COLO829 (cell line): ENCODE results near the gene XKR7.

Experiments
- DNase-seq: peaks from one replicate; pipeline ENCODE4 v3.0.0; 2012; ENCODE audit warnings: low spot score

The XKR7 gene

DNA sequence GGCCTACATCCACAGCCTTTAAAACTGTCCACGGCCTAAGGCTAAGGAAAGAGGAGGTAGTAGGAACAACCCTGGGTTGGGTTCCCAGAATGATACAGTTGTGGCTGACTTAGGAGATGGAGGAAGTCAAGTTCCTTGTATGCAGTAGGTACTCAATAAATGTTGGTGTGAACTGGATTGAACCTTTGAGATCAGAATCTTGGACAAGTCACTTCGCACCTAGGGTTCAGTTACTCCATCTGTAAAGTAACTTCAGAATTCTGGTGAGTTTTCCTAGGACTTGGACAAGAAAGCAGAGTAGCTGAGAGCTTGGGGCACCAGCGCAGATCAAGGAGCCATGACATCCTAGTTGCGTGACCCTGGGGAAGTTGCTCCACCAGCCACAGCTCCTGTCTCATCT is 9.1 kb downstream of the XKR7 start:
- no peak for DNase-seq

DNA sequence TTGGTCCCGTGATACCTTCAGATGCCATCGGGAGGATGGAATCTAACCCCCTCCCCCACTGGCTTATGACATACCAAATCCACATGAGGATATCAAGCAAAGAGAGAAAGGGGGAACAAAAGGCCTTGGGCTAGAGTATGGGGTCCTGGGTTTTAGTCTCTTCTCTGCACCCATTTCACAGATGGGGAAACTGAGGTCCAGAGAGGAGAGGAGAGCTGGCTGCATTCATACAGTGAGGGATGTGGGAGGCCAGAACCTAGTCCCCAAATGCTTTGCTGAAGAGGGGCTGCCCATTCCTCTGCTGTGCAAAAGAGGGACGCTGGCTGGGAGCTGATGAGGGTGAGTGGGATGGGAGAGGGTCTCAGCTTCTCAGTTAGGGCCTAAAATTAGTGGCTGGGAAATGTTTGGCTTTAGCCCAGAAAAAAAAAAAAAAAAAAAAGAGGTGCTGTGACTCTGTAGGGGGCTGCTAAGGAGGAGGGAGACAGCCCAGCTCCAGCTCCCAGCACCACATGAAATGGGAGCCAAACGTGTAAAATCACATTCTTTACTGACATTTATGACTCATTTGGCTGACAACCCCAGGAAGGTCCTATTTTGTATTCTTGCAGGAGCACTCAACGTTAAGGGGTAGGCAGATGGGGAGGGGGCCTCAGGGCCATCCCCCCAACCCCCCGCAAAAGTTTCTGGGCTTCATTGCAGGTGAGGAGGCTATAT is 11.9 kb downstream of the XKR7 start:
- DNase-seq: no peak

- no peak for DNase-seq
Measured at GRCh38 chr20:31981784-31982183, 13.8 kb downstream of the XKR7 start.

- no peak for DNase-seq
Measured at GRCh38 chr20:31984981-31985471, 17.1 kb downstream of the XKR7 start.

GRCh38 chr20:31987744-31988143 is 19.8 kb downstream of the XKR7 start:
- no peak for DNase-seq

- no peak for DNase-seq
Measured at GRCh38 chr20:31988430-31989015, 20.6 kb downstream of the XKR7 start.

DNA sequence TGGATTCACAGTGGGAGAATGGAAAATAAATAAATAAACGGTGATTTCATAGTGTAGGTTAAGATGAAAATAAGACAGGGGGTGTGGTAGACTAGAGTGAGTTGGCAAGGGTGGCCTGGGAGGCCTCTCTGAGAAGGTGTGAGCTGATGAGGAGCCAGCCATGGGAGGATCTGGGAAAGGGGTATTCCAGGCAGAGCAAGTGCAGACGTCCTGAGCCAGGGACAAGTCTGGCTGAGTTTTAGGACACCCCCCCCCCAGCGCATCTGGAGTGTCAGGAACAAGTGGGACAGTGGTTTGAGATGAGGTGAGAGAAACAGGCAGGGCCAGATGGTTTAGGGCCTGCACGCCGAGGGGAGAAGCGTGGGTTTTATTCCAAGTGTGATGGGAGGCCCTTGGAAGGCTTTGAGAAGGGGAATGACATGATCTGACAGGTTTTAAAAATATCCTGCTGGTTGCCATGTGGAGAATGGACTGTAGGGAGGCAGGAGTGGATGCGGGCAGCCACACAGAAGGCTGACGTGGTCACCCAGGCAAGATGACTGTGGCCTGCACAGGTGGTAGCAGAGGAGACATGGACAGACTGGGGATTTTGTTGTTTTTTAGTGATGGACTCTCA is 21.2 kb downstream of the XKR7 start:
- no peak for DNase-seq

DNA sequence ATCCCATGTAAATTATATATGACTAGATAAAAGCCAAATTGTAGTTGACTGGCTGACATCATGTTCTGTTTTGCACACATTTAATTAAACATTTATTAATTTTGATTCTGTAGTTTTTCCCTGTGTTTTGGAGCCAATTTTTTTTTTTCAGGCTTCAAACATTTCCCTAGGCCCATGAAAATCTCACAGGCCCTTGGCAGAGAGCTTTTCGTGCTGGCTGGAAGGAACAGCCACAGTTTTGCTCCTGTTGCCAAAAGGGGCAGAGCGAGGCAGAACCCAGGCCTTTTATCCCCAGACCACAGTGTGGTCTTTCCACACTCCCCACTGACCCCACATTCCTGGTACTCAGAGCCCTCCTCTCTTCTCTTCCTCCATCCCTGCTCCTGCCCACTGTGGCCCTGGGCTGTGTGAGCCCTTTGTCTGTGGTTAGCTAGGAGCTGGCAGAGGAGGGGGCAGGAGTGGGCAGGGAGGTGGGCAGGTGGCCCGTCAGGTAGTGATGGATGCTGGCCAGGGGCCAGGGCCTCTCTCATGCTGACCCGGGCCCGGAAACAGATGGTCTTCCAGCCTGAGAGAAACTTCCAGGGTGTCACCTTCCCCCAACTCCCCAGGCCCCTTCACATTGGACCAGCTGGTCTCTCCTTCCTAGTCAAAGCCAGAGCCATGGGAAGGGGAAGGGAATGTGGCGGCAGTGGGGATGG is 22.8 kb downstream of the XKR7 start:
- no peak for DNase-seq

GRCh38 chr20:31991339-31991705 is 23.4 kb downstream of the XKR7 start:
- no peak for DNase-seq

- DNase-seq: no peak
Measured at GRCh38 chr20:31992086-31992485, 24.1 kb downstream of the XKR7 start.

- no peak for DNase-seq
Measured at GRCh38 chr20:31996996-31997395, 29.0 kb downstream of the XKR7 start.

- no peak for DNase-seq
Measured at GRCh38 chr20:31998246-31998645, 30.3 kb downstream of the XKR7 start.

DNA sequence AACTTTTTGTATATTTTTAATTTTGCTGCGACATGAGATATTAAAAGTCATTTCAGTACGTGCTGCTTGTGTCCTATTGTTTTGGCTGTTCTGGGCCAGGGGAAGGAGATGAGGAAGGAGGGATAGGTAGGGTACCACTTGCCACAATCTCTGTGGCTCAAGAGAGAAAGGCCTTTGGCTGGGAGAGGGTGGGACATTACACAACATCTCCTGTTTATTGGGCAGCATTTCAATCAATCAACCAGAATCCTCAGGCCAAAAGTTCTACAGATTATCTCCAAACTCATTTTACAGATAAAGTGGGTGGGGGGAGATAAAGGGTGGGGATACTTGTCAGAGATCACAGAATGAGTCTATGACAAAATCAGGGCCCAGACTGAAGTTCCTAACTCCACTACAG is 35.4 kb downstream of the XKR7 start:
- DNase-seq: no peak

- no peak for DNase-seq
Measured at GRCh38 chr20:32004963-32005362, 37.0 kb downstream of the XKR7 start.

DNA sequence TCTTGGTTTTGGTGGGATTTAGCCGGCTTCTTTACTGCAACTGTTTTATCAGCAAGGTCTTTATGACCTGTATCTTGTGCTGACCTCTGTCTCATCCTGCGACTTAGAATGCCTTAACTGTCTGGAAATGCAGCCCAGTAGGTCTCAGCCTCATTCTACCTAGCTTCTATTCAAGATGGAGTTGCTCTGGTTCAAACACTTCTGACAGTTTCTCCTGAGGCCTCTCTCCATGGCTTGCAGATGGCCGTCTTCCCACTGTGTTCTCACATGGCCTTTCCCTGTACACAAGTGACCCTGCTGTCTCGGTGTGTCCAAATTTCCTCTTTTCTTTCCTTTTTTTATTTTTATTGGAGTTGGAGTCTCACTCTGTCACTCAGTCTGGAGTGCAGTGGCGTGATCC is 38.1 kb downstream of the XKR7 start:
- no peak for DNase-seq

- DNase-seq: no peak
Measured at GRCh38 chr20:32006841-32007786, 39.2 kb downstream of the XKR7 start.

DNA sequence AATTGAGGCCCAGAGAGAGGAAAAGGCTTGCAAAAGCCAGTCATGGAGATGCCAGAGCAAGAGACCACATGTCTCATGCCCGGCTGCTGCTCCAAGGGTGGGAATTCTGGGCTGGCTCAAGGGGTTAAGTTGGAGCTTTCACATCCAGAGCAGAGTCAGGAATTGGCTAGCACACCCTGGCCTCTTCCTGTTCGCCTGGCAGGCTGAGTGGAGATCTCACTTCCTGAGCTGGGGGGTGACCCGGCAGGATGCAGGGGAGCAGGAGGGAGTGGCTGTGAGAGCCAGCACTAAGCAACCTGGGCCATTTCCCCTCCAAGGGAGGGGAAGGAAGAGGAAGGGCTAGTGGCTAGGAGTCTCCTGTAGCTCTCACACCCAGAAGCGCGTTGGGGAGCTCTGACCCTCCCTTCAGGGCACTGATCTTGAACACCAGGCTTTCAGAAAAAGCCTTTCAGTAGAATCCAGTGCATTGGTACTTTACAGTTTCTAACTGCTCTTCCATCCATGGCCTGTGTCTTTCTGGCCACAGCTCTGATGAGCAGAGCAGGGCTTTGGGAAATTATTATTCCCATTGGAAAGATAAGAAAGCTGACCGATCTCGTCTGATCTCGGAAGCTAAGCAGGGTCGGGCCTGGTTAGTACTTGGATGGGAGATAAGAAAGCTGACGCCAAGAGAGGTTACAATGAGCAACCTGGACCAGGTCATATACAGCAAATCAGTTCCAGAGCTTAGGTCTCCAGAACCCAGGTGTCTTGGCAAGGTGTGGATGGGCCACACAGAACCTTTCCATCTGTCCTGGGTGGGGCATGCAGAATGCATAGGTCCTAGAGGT is 40.1 kb downstream of the XKR7 start:
- no peak for DNase-seq

- no peak for DNase-seq
Measured at GRCh38 chr20:32009564-32009963, 41.6 kb downstream of the XKR7 start.

DNA sequence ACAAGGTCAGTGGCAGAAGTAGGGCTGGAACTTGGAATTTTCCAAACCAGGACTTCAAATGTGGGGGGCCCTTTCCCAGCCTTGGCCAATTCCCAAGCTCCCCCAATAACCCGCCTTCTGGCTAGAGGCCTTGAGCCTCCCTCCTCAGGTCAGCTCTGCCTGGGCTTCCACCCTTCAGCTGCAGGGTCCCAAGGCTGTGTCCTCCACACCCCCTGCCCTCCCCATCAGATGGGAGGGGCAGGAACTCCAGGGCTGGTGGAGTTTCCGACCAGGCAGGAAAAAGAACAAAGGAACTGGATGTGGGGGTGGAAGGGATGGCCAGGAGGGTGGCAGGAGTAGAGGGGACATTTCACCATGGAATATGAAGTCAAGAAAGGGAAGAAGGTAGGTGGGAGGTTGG is 42.1 kb downstream of the XKR7 start, which contains the start of gene CCM2L:
Gene CCM2L (plus strand): TSS at position 338 of the 400 bp plus-strand sequence. CDS start 17 bp downstream, at position 355.
- no peak for DNase-seq

DNA sequence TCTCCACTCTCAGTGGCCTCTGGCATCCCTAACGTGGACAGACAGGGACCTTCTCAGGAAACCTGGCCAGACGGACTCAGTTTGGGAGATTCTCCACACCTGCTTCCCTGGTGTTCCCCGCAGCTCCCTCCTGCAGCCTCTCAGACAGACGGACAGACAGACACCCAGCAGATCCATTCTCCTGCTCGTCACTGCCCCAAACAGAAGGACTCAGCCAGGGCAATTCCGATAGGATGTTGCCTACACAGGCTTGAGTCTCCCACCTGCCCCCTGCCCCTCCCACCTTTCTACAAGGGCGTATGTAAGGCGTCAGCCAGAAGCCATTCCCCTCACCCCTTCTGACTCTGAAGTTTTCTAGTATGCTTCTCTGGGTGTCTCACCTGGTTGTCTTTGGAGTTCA is 42.7 kb downstream of the XKR7 start:
- no peak for DNase-seq
